Loucy (cell line): ENCODE measurements around the gene MRE11.

Experiments used
- H2AFZ ChIP-seq: fragments of 200-600 bp; sonication (generic); 2 replicates; pipeline ENCODE4 v1.6.0; 2016; ENCODE audit warnings: antibody characterized with exemption, mild to moderate bottlenecking, low read length, moderate library complexity
- H3F3A ChIP-seq: fragments of 200-600 bp; 2 replicates; pipeline ENCODE4 v1.6.0; 2016; ENCODE audit warnings: antibody characterized with exemption, low read depth, mild to moderate bottlenecking
- H3K27me3 ChIP-seq: fragments of 200-600 bp; sonication (generic); 2 replicates; pipeline ENCODE4 v1.6.1; 2014; ENCODE audit warnings: low read length, mild to moderate bottlenecking; ENCODE audit not compliant: insufficient read depth, poor library complexity, severe bottlenecking
- H3K36me3 ChIP-seq: fragments of 200-600 bp; sonication (generic); 2 replicates; pipeline ENCODE4 v1.6.1; 2016; ENCODE audit warnings: low read length; ENCODE audit not compliant: insufficient read depth
- H3K4me1 ChIP-seq: fragments of 200-600 bp; sonication (generic); 2 replicates; pipeline ENCODE4 v1.5.1; 2014; ENCODE audit warnings: low read length, mild to moderate bottlenecking; ENCODE audit not compliant: insufficient read depth, poor library complexity, severe bottlenecking
- H3K4me2 ChIP-seq: fragments of 200-600 bp; sonication (generic); 2 replicates; pipeline ENCODE4 v1.6.0; 2014; ENCODE audit warnings: antibody characterized with exemption, low read length, low read depth, mild to moderate bottlenecking; ENCODE audit not compliant: poor library complexity, severe bottlenecking
- H3K4me3 ChIP-seq: fragments of 200-600 bp; sonication (generic); 2 replicates; pipeline ENCODE4 v1.5.1; 2014; ENCODE audit warnings: low read length, mild to moderate bottlenecking, mixed read lengths; ENCODE audit not compliant: poor library complexity, severe bottlenecking
- H3K79me2 ChIP-seq: fragments of 200-600 bp; sonication (generic); 2 replicates; pipeline ENCODE4 v1.6.1; 2014; ENCODE audit warnings: low read length; ENCODE audit not compliant: insufficient read depth
- H3K9ac ChIP-seq: fragments of 200-600 bp; sonication (generic); 2 replicates; pipeline ENCODE4 v1.6.0; 2014; ENCODE audit warnings: mild to moderate bottlenecking, low read depth, low read length, moderate library complexity; ENCODE audit not compliant: poor library complexity, severe bottlenecking
- H3K9me2 ChIP-seq: fragments of 200-600 bp; sonication (generic); replicated peaks from 2 replicates; pipeline ENCODE4 v1.6.1; 2016; ENCODE audit warnings: low read depth, low read length, mixed read lengths
- H3K9me3 ChIP-seq: fragments of 200-600 bp; sonication (generic); 2 replicates; pipeline ENCODE4 v1.6.1; 2014; ENCODE audit warnings: mild to moderate bottlenecking, antibody characterized with exemption, low read length, low read depth; ENCODE audit not compliant: insufficient read depth
- H4K20me1 ChIP-seq: fragments of 200-600 bp; sonication (generic); 2 replicates; pipeline ENCODE4 v1.6.0; 2014; ENCODE audit warnings: antibody characterized with exemption, low read length, mild to moderate bottlenecking; ENCODE audit not compliant: insufficient read depth, poor library complexity, severe bottlenecking
- EZH2phosphoT487 ChIP-seq: fragments of 200-600 bp; IDR thresholded peaks from 2 replicates; pipeline ENCODE4 v1.6.1; 2018; ENCODE audit warnings: antibody characterized with exemption, mild to moderate bottlenecking, moderate library complexity, borderline replicate concordance
- TF ChIP-seq, protein P1 (sequence below): fragments of 200-600 bp; sonication (generic); conservative IDR thresholded peaks from 2 replicates; pipeline ENCODE4 v1.5.1; 2014; ENCODE audit warnings: mild to moderate bottlenecking, antibody characterized with exemption, low read length

Gene MRE11

DNA sequence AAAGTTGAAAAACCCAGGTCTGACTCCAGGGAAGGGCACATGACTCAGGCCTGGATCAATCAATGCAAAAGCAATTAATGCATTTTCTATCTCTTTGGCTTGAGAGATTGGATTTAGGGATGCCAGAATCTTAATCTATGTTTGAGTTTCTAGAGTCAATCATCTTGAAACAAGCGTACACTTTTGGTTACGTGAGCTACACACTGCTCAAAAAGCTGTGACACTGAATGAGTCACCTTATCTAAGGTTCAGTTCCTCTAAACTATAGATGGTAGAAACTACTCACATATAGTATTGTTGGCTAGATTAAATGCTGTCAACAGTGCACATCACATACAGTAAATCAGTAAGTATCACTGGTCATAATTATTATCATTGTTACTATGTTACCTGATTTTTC is 24.2 kb downstream of the MRE11 start:
- no peak overlapping the region for H3K9ac ChIP-seq
- no peaks in the 10 kb centered on the region for H3K9me2 ChIP-seq
- no peak for TF ChIP-seq EZH2phosphoT487
- TF ChIP-seq, protein P1, sequence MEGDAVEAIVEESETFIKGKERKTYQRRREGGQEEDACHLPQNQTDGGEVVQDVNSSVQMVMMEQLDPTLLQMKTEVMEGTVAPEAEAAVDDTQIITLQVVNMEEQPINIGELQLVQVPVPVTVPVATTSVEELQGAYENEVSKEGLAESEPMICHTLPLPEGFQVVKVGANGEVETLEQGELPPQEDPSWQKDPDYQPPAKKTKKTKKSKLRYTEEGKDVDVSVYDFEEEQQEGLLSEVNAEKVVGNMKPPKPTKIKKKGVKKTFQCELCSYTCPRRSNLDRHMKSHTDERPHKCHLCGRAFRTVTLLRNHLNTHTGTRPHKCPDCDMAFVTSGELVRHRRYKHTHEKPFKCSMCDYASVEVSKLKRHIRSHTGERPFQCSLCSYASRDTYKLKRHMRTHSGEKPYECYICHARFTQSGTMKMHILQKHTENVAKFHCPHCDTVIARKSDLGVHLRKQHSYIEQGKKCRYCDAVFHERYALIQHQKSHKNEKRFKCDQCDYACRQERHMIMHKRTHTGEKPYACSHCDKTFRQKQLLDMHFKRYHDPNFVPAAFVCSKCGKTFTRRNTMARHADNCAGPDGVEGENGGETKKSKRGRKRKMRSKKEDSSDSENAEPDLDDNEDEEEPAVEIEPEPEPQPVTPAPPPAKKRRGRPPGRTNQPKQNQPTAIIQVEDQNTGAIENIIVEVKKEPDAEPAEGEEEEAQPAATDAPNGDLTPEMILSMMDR: no peak
- H3K36me3 ChIP-seq: peaks cover 60% of the 10 kb centered on the region
- H4K20me1 ChIP-seq: no peaks in the 10 kb centered on the region
- peaks cover 9% of the 10 kb centered on the region for H3K4me1 ChIP-seq
- H3K4me2 ChIP-seq: no peak overlapping the region
- no peaks in the 10 kb centered on the region for H3K9me3 ChIP-seq
- no peaks in the 10 kb centered on the region for H3K79me2 ChIP-seq
- H3F3A ChIP-seq: no peaks in the 10 kb centered on the region
- no peak overlapping the region for H3K4me3 ChIP-seq
- no peaks in the 10 kb centered on the region for H3K27me3 ChIP-seq
- H2AFZ ChIP-seq: no peak overlapping the region

DNA sequence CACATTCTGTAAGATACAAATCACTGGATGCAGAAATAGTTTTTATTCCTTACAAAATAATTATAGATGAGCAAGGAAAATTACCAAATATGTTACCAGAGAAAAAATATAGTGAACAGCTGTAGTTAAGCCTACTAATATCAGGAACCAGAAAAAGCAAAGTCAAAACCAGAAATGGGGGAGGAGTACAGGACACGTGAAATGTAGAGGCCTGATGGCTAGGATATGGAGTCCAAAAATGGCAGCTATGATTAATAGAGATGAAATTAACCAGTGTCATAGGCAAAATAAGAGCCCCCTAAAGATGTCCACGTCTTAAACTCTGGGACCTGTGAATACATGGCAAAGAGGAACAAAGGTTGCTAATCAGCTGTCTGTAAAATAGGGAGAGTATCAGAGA is 34.1 kb downstream of the MRE11 start:
- H3K27me3 ChIP-seq: no peaks in the 10 kb centered on the region
- no peak overlapping the region for H3K9ac ChIP-seq
- H4K20me1 ChIP-seq: no peaks in the 10 kb centered on the region
- no peaks in the 10 kb centered on the region for H3K9me3 ChIP-seq
- H3K79me2 ChIP-seq: no peaks in the 10 kb centered on the region
- no peaks in the 10 kb centered on the region for H3K9me2 ChIP-seq
- H2AFZ ChIP-seq: no peak overlapping the region
- peaks cover 47% of the 10 kb centered on the region for H3K36me3 ChIP-seq
- no peak for TF ChIP-seq EZH2phosphoT487
- TF ChIP-seq, protein P1: no peak
- H3K4me2 ChIP-seq: no peak overlapping the region
- no peaks in the 10 kb centered on the region for H3F3A ChIP-seq
- H3K4me3 ChIP-seq: no peak overlapping the region
- no peaks in the 10 kb centered on the region for H3K4me1 ChIP-seq

DNA sequence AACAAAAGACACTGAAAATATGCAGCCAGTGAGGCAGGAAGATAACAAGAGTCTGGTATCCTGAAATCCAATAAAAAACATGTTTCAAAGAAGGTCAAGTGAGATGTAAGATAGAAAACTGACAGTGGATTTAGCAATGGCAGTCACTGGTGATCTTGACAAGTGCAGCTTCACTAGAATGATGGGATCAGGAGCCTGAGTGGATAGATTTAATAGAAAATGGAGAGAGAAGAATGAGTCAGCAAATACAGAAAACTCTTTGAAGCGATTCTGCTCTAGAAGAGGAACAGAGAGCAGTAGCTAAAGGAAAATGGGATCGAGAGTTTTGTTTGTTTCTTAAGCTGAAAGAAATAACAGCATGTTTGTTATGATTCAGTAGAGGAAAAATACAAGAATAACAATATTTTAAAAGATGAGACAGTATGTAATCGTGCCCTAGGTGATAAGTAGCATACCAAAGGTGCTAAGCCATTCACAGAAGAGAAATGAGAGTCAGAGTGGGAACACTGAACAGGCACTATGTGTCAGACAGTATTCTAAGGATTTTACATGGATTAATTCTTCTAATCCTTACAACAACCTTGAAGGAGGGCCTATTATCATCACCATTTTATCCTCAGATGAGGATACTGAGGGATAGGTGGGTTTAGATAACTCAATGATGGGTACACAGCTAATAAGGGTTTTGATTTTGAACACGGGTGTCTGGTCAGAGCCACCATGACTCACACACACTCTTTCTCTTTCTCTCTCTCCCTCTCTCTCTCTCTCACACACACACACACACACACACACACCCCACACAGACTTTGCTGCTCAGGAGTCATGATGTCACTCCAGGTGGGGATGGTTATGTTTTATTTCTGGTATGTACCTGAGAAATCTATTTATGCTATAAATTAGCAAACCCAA is 36.3 kb downstream of the MRE11 start:
- H4K20me1 ChIP-seq: no peaks in the 10 kb centered on the region
- no peak for TF ChIP-seq EZH2phosphoT487
- TF ChIP-seq, protein P1: no peak
- H3K9me3 ChIP-seq: no peaks in the 10 kb centered on the region
- peaks cover 62% of the 10 kb centered on the region for H3K36me3 ChIP-seq
- H3K4me1 ChIP-seq: no peaks in the 10 kb centered on the region
- no peaks in the 10 kb centered on the region for H3F3A ChIP-seq
- no peak overlapping the region for H2AFZ ChIP-seq
- H3K4me3 ChIP-seq: no peak overlapping the region
- H3K79me2 ChIP-seq: no peaks in the 10 kb centered on the region
- no peaks in the 10 kb centered on the region for H3K27me3 ChIP-seq
- no peak overlapping the region for H3K4me2 ChIP-seq
- H3K9ac ChIP-seq: no peak overlapping the region
- no peaks in the 10 kb centered on the region for H3K9me2 ChIP-seq
